VCaP (cell line): ENCODE results near the gene CD44.

Source experiments
- H3K27ac ChIP-seq: fragments of 450-650 bp; 2 replicates; pipeline ENCODE4 v1.5.1; 2017
- CTCF ChIP-seq: fragments of 450-650 bp; conservative IDR thresholded peaks from 2 replicates; pipeline ENCODE4 v1.5.1; 2017; ENCODE audit warnings: mild to moderate bottlenecking, moderate library complexity

CD44 gene

GRCh38 chr11:35160902-35161597 lies 22.1 kb downstream of the CD44 start:
- no peak for TF ChIP-seq CTCF
- H3K27ac ChIP-seq, result no peak overlapping the region

DNA sequence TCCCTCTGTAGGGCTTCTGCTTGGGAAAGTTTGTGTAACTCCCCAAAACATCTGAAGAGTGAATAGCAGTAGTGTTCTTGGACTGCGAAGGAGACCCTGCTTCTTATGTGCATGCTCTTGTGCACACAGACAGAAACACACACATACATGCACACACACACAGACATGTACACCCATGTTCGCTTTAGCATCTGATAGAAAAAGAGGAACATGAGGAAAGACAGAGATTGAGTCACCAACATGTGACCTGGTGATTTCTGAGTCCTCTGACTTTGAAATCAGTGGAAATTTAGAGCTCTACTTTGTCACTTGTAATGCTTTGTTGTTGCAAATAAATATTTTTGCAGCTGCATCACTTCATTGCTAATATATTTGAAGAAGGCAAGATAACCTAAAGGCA lies 23.8 kb downstream of the CD44 start:
- no peak for TF ChIP-seq CTCF
- no peak overlapping the region for H3K27ac ChIP-seq

DNA sequence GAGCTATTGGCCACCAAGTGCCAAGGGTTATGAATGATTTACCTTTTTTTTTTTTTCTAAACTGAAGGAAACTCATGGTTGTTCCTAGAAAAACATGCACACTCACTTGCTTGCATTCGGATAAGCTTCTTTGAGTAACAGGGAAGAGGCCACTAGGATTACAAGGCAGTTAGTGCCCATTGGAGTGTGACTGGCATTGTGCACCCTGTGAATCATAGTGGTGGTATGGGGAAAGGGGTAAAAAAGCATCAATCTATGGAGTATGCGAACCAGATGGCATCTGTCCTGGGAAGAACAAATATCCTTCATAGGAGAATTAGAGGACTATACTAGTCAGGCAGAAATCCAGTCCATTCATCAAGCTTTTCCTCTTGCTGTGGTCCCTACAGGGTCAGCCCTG lies 24.2 kb downstream of the CD44 start:
- H3K27ac ChIP-seq, result no peak overlapping the region

DNA sequence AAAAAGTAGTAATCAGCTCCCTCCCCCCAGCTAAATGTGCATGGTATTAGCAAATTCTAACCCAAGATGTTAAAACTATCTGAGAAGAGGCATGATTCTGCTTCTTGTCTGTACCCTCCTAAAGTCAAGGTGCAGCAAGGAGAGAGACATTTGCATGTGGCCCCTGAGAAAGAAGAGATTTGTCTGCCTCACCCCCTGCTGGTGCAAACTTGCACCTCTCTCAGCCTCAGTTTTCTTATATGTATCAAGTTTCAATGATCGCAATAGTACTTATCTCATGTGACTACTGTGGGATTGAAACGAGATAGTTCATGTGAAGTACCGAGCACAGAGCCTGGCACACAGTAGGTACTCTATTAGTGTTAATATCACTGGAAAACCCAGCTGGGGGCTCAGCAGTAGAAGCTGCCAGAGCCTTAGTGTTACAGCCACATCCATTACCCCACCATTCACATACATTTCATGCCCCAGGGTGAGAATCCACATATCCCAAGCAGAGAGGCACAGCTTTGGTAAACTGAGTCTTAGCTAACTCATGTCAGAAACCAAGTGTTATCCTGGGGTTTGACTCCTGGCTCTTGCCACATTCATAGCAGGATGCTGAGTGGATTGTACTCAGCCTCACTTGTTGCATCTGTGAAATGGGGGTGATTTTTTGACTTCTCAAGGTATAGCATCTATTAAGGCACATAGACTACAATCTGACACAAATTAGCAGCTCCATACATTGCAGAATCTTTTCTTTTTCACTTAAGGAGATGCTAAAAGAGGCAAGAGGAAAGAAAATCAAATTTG lies 24.9 kb downstream of the CD44 start:
- no peak; the same call in 1 of the 2 replicates for TF ChIP-seq CTCF
- H3K27ac ChIP-seq, result no peak overlapping the region

More for the DNA sequence above, 24.2 kb downstream of the CD44 start:
- TF ChIP-seq CTCF, result no peak

GRCh38 chr11:35165030-35165422 lies 26.1 kb downstream of the CD44 start:
- H3K27ac ChIP-seq, result no peak overlapping the region
- TF ChIP-seq CTCF, result no peak

GRCh38 chr11:35165423-35166368 lies 26.7 kb downstream of the CD44 start:
- TF ChIP-seq CTCF, result no peak
- no peak overlapping the region for H3K27ac ChIP-seq
